Activated naive CD4-positive, alpha-beta T cell treated with anti-CD3 and anti-CD28 coated beads, Interleukin-2, amount 50 U/mL, for 24 hours (primary cell): ENCODE data around the gene CYP46A1.

Experiments used
- H3K27ac Mint-ChIP-seq: one replicate; pipeline ENCODE4 v1.8.0; 2021; ENCODE audit warnings: mild to moderate bottlenecking, mixed read lengths
- H3K27me3 Mint-ChIP-seq: one replicate; pipeline ENCODE4 v1.8.0; 2021; ENCODE audit warnings: mixed read lengths
- H3K36me3 Mint-ChIP-seq: one replicate; pipeline ENCODE4 v1.8.0; 2021; ENCODE audit warnings: mixed read lengths
- H3K4me1 Mint-ChIP-seq: one replicate; pipeline ENCODE4 v1.8.0; 2021; ENCODE audit warnings: mixed read lengths
- H3K4me3 Mint-ChIP-seq: one replicate; pipeline ENCODE4 v1.8.0; 2021; ENCODE audit warnings: mild to moderate bottlenecking, mixed read lengths
- H3K9me3 Mint-ChIP-seq: one replicate; pipeline ENCODE4 v1.8.0; 2021; ENCODE audit warnings: mixed read lengths

Gene CYP46A1

DNA sequence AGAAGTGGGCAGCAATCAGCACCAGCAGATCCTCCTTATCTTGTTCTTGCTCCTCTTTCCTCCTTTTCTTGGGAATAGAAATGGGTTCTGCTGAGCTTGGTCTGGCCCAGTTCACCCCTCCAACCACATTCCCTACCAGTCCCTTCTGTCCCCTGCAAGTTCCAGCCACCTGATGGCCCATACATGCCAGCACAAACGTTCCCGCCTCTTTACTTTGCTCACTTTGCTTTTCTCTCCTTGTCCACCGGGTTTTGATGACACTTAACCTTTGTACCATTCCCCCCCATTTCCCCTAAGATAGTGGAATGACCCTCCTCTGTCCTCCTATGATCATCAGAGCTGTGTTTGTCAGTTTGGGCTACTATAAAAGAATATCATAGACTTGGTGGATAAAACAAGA lies 85.7 kb downstream of the CYP46A1 start:
- H3K9me3 Mint-ChIP-seq = no peaks in the 10 kb centered on the region
- no peaks in the 10 kb centered on the region for H3K4me1 Mint-ChIP-seq
- H3K27me3 Mint-ChIP-seq = no peaks in the 10 kb centered on the region
- no peak overlapping the region for H3K4me3 Mint-ChIP-seq
- no peak overlapping the region for H3K27ac Mint-ChIP-seq
- no peaks in the 10 kb centered on the region for H3K36me3 Mint-ChIP-seq

DNA sequence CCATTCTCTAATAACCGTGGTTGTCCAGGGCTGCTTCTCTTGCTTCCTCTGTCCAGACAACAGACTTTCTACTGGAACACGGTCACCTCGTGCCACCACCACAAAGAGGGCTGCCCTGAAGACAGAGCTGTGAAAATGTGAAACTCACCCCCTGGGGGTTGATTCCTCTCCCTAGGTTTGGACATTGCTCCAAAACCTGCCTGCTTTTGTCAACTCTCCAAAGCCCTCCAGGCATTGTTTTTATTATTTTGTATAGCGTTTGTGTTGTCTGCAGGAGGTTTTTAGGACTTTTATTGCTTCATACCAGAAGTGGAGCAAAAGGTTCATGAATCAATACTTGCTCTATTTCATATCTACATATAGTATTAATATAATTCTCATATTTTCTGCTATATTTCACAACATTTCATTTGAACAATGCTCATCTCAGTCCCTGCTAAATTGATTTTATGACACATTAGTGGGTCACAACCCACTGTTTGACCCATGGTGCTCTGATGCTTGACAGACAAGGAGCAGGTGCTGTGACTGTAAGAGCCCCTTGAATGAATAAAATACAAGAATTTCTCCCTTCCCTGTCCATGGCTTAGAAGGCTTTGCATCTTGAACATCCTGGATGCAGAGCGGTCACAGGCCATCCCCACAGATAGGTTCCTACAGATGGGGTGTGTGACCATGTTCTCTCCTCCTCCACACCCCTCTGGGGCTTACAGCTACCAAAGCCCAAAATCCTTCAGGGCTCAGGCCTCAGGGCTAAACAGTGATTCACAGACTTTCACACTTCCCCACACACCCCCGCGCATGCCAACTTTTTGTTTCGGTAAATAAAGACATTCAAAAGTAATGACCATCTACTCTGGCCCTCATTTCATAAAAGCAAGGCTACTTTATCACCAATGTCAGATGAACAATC lies 88.5 kb downstream of the CYP46A1 start:
- Mint-ChIP-seq H3K27me3 (peaks cover 5% of the 10 kb centered on the region), H3K27ac (no peak overlapping the region), H3K9me3 (no peaks in the 10 kb centered on the region)

DNA sequence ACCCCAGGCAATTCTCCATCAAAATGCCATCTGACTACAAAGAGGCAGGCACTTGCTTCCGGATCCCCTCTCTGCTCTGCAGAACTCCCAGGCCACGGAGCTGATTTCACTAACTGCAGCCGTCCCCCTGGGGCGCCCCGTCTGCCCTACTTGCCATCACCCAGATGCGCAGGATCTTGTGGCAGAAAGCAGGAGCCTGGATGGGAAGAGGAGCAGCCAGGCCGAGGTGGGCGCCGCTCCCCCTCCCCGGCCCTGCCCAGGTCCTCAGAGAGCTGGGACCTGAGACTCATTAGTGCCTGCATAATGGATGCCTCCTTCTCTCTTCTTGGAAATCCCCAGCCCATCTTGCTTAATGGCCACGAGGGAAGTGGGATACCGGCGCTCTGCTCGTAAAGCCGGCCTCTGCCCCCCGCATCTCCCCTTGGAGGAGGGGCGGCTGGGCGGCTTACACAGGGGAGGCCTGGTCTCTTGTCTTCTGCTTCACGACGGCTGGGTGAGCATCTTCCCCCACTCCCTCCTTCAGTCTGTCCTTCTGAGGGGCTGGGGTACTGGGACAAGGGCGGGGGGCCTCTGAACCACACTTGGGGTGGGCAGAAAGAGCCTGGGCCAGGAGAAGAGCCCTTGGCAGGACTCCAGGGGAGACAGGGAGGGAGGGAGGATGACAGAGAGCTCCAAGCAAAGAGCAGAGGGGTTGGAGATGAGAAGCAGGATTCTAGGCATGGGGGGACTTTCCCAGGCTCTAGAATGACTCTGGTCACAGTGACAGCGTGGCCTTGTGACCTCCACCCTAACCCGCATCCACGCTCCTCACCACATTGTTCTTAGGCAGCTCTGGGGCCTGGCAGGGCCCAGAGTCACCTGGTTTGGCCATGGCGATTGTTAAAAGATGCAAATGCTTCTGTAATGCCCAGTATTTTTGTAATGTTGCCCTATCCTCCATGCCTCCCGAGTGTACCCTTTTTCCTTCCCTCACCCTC lies 89.7 kb downstream of the CYP46A1 start:
- no peaks in the 10 kb centered on the region for H3K9me3 Mint-ChIP-seq
- H3K36me3 Mint-ChIP-seq = no peaks in the 10 kb centered on the region
- H3K27me3 Mint-ChIP-seq = peaks cover 5% of the 10 kb centered on the region
- no peak overlapping the region for H3K4me3 Mint-ChIP-seq
- no peak overlapping the region for H3K27ac Mint-ChIP-seq
- H3K4me1 Mint-ChIP-seq = no peaks in the 10 kb centered on the region

More for the DNA sequence above, 88.5 kb downstream of the CYP46A1 start:
- Mint-ChIP-seq H3K36me3 (no peaks in the 10 kb centered on the region), H3K4me1 (no peaks in the 10 kb centered on the region), H3K4me3 (no peak overlapping the region)

GRCh38 chr14:99774556-99775307 lies 90.6 kb downstream of the CYP46A1 start:
- Mint-ChIP-seq H3K27ac (no peak overlapping the region), H3K4me3 (no peak overlapping the region), H3K4me1 (no peaks in the 10 kb centered on the region), H3K27me3 (peaks cover 9% of the 10 kb centered on the region), H3K36me3 (no peaks in the 10 kb centered on the region), H3K9me3 (no peaks in the 10 kb centered on the region)

GRCh38 chr14:99775351-99775750 lies 91.3 kb downstream of the CYP46A1 start:
- no peak overlapping the region for H3K27ac Mint-ChIP-seq
- no peaks in the 10 kb centered on the region for H3K4me1 Mint-ChIP-seq
- H3K9me3 Mint-ChIP-seq = no peaks in the 10 kb centered on the region
- H3K27me3 Mint-ChIP-seq = peaks cover 9% of the 10 kb centered on the region
- no peak overlapping the region for H3K4me3 Mint-ChIP-seq
- no peaks in the 10 kb centered on the region for H3K36me3 Mint-ChIP-seq
